Ishikawa (cell line): ENCODE measurements around the gene ESR1.

Experiments used
- CEBPB ChIP-seq: IDR thresholded peaks from 2 replicates; pipeline ENCODE4 v1.6.1; 2012
- CREB1 ChIP-seq: IDR thresholded peaks from 2 replicates; pipeline ENCODE4 v1.6.1; 2012; ENCODE audit warnings: low read depth
- EGR1 ChIP-seq: IDR thresholded peaks from 2 replicates; pipeline ENCODE4 v1.6.1; 2012
- EP300 ChIP-seq: IDR thresholded peaks from 2 replicates; pipeline ENCODE4 v1.6.1; 2012; ENCODE audit warnings: borderline replicate concordance
- FOXM1 ChIP-seq: IDR thresholded peaks from 2 replicates; pipeline ENCODE4 v1.6.1; 2012; ENCODE audit warnings: low read depth, borderline replicate concordance
- MAX ChIP-seq: IDR thresholded peaks from 2 replicates; pipeline ENCODE4 v1.6.1; 2012
- NFIC ChIP-seq: IDR thresholded peaks from 2 replicates; pipeline ENCODE4 v1.6.1; 2012
- RAD21 ChIP-seq: IDR thresholded peaks from 2 replicates; pipeline ENCODE4 v1.6.1; 2012; ENCODE audit warnings: low read depth
- REST ChIP-seq: IDR thresholded peaks from 2 replicates; pipeline ENCODE4 v1.6.1; 2012; ENCODE audit warnings: low read depth, mild to moderate bottlenecking
- TAF1 ChIP-seq: IDR thresholded peaks from 2 replicates; pipeline ENCODE4 v1.6.1; 2012; ENCODE audit warnings: low read depth, mild to moderate bottlenecking
- TCF12 ChIP-seq: IDR thresholded peaks from 2 replicates; pipeline ENCODE4 v1.6.1; 2012; ENCODE audit warnings: low read depth
- TEAD4 ChIP-seq: IDR thresholded peaks from 2 replicates; pipeline ENCODE4 v1.6.1; 2012
- USF1 ChIP-seq: IDR thresholded peaks from 2 replicates; pipeline ENCODE4 v1.6.1; 2012
- YY1 ChIP-seq: IDR thresholded peaks from 2 replicates; pipeline ENCODE4 v1.6.1; 2012; ENCODE audit warnings: low read depth
- ZBTB7A ChIP-seq: IDR thresholded peaks from 2 replicates; pipeline ENCODE4 v1.6.1; 2012; ENCODE audit warnings: low read depth

Gene ESR1

GRCh38 chr6:152071843-152072242 lies 264.4 kb downstream of the ESR1 start:
- no peak for TF ChIP-seq REST
- no peak for TF ChIP-seq RAD21
- no peak for TF ChIP-seq CEBPB
- TF ChIP-seq EGR1: no peak
- TF ChIP-seq FOXM1: no peak
- TF ChIP-seq TAF1: no peak
- TF ChIP-seq TCF12: no peak
- TF ChIP-seq NFIC: no peak
- TF ChIP-seq ZBTB7A: no peak
- no peak for TF ChIP-seq YY1
- TF ChIP-seq EP300: no peak
- TF ChIP-seq MAX: no peak
- TF ChIP-seq USF1: no peak
- no peak for TF ChIP-seq CREB1
- TF ChIP-seq TEAD4: no peak

GRCh38 chr6:152078001-152078400 lies 270.5 kb downstream of the ESR1 start:
- no peak for TF ChIP-seq REST
- no peak for TF ChIP-seq EGR1
- TF ChIP-seq CEBPB: no peak
- no peak for TF ChIP-seq TEAD4
- no peak for TF ChIP-seq FOXM1
- TF ChIP-seq ZBTB7A: no peak
- TF ChIP-seq MAX: no peak
- TF ChIP-seq RAD21: no peak
- TF ChIP-seq USF1: no peak
- no peak for TF ChIP-seq NFIC
- TF ChIP-seq TCF12: no peak
- TF ChIP-seq CREB1: no peak
- no peak for TF ChIP-seq TAF1
- no peak for TF ChIP-seq EP300
- no peak for TF ChIP-seq YY1

- TF ChIP-seq ZBTB7A (no peak), USF1 (no peak), CREB1 (no peak), EP300 (no peak), FOXM1 (no peak), RAD21 (no peak), MAX (no peak), EGR1 (no peak), TAF1 (no peak), CEBPB (no peak), NFIC (no peak), TEAD4 (no peak), REST (no peak), YY1 (no peak), TCF12 (no peak)
These were observed 271.3 kb downstream of the ESR1 start for GRCh38 chr6:152078804-152079203.

GRCh38 chr6:152085451-152085921 lies 278.0 kb downstream of the ESR1 start:
- no peak for TF ChIP-seq YY1
- no peak for TF ChIP-seq EGR1
- TF ChIP-seq TEAD4: no peak
- TF ChIP-seq NFIC: no peak
- no peak for TF ChIP-seq CEBPB
- TF ChIP-seq REST: no peak
- TF ChIP-seq RAD21: no peak
- no peak for TF ChIP-seq FOXM1
- TF ChIP-seq CREB1: no peak
- no peak for TF ChIP-seq ZBTB7A
- no peak for TF ChIP-seq USF1
- no peak for TF ChIP-seq TAF1
- no peak for TF ChIP-seq EP300
- TF ChIP-seq MAX: no peak
- no peak for TF ChIP-seq TCF12
